ENCODE results near the gene CACNA2D2. TPM values are rescaled to one million over a fixed set of nuclear protein-coding genes. Genes with fewer than 3 reads are reported as not detected.

Gene CACNA2D2
- total and polyA plus RNA-seq, 7 donors = 0.14 to 1.6 (median 0.83) TPM

DNA sequence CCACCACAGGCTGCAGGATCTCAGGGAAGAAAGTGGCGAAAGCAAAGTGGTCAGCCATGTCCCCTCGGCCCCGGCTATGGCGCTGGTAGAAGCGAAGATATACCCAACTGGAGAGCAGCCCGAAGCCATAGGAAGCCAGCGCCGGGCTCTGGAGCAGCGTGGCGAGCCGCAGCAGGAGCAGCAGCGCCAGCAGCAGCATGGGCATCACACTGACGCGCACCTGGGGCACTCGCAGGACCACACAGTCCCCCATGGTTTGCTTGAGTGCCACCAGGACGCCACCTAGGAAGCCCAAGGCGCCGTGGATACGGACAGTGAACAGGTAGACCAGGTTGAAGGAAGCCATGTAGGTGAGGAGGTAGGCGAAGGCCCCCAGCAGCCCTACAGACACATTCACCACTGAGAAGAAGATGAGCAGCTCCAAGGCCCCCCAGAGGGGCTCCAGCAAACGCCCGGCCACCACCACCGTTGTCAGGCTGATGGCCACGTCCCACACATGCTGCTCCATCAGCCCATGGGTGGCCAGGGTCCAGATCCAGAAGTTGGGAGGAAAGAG lies 145.0 kb downstream of the CACNA2D2 start:
- TF ChIP-seq, protein P1, sequence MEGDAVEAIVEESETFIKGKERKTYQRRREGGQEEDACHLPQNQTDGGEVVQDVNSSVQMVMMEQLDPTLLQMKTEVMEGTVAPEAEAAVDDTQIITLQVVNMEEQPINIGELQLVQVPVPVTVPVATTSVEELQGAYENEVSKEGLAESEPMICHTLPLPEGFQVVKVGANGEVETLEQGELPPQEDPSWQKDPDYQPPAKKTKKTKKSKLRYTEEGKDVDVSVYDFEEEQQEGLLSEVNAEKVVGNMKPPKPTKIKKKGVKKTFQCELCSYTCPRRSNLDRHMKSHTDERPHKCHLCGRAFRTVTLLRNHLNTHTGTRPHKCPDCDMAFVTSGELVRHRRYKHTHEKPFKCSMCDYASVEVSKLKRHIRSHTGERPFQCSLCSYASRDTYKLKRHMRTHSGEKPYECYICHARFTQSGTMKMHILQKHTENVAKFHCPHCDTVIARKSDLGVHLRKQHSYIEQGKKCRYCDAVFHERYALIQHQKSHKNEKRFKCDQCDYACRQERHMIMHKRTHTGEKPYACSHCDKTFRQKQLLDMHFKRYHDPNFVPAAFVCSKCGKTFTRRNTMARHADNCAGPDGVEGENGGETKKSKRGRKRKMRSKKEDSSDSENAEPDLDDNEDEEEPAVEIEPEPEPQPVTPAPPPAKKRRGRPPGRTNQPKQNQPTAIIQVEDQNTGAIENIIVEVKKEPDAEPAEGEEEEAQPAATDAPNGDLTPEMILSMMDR (IDR thresholded peaks at IDR 0.05) = no peak
- H3K4me1 ChIP-seq = peaks cover 44% of the 10 kb centered on the region
- WGBS, 3 donors = 39 to 45% (median 41%) methylated on average over 23 to 24 of the region's 24 CpGs

DNA sequence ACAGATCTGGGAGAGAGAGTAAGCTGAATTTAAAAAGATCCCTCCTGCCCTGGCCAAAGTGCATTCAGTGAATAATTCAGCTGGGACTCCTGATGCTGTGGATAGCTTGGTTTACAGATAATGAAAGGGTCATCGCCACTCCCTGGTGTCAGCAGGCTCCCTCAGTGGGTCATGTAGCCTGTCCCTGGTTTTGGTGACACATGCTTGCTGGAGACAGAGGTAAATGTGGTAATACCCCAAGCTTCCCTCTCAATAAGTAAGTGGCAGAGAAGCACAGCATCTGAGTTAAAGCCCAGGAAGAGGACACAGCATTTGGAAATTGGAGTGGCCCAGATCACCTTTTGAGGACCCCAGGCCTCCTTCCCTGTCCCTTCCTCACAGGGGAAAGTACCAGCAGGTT lies 146.0 kb downstream of the CACNA2D2 start:
- peak overlapping the region; percentile 95 for H3K27ac ChIP-seq
- intact Hi-C loops (cut with DNase I) = no loop called here
- peaks cover 46% of the 10 kb centered on the region for H3K4me1 ChIP-seq
- H3K9me3 ChIP-seq = no peaks in the 10 kb centered on the region
- peaks cover 5 to 47% of the 10 kb centered on the region in 2 donors for H3K36me3 ChIP-seq (ENCODE audit: insufficient read depth in 1 of 2, low read depth in 1 of 2)
- TF ChIP-seq, protein P1 (IDR thresholded peaks at IDR 0.05) = no peak
- peak overlapping the region; percentile 82 for H3K4me3 ChIP-seq
- 41 to 90% (median 53%) methylated on average over 1 of the region's 1 CpG for WGBS, 3 donors
- DNase-seq (no peak), ATAC-seq (no peak)
- H3K27me3 ChIP-seq (ENCODE audit: insufficient read depth in 3 of 3, low read length in 2 of 3) = no peaks in the 10 kb centered on the region

More for the DNA sequence above, 145.0 kb downstream of the CACNA2D2 start:
- H3K9me3 ChIP-seq = no peaks in the 10 kb centered on the region
- intact Hi-C loops (cut with DNase I) = no loop called here
- H3K36me3 ChIP-seq (ENCODE audit: insufficient read depth in 1 of 2, low read depth in 1 of 2) = peaks cover 4 to 38% of the 10 kb centered on the region in 2 donors
- peak overlapping the region; percentile 82 for H3K4me3 ChIP-seq
- no peak for ATAC-seq
- peak overlapping the region; percentile 95 for H3K27ac ChIP-seq
- DNase-seq = no peak
- no peaks in the 10 kb centered on the region for H3K27me3 ChIP-seq (ENCODE audit: insufficient read depth in 3 of 3, low read length in 2 of 3)

DNA sequence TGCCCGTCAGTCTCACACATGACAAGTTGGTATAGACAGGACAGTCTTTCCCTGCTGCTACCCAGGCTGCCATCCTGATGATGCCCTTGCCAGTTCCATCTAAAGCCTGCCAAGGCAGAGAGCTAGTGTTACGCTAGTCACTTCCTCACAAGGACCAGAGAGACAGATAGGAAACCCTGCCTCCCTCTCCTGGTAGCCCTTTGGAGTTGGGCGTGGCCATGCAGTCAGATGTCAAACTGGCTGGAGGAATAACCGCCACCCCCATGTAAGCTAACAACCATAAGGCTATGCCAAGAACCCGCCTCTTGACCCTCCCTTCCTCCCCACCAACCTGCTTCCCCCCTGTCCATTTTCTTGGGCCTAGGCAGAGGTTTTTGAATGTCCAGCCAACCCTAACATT lies 146.9 kb downstream of the CACNA2D2 start:
- WGBS, 3 donors = 13 to 31% (median 18%) methylated on average over 5 of the region's 5 CpGs
- no peaks in the 10 kb centered on the region for H3K27me3 ChIP-seq (ENCODE audit: insufficient read depth in 3 of 3, low read length in 2 of 3)
- peaks cover 50% of the 10 kb centered on the region for H3K4me1 ChIP-seq
- H3K36me3 ChIP-seq (ENCODE audit: insufficient read depth in 1 of 2, low read depth in 1 of 2) = peaks cover 5 to 47% of the 10 kb centered on the region in 2 donors
- intact Hi-C loops (cut with DNase I) = no loop called here
- DNase-seq (peak in 1 of 2 donors; percentile 67), ATAC-seq (peak in 3 of 4 donors; percentile 21 to 44 (median 39))
- H3K4me3 ChIP-seq = peak overlapping the region; percentile 82
- TF ChIP-seq, protein P1 (IDR thresholded peaks at IDR 0.05) = no peak
- no peaks in the 10 kb centered on the region for H3K9me3 ChIP-seq
- H3K27ac ChIP-seq = peak overlapping the region; percentile 95

DNA sequence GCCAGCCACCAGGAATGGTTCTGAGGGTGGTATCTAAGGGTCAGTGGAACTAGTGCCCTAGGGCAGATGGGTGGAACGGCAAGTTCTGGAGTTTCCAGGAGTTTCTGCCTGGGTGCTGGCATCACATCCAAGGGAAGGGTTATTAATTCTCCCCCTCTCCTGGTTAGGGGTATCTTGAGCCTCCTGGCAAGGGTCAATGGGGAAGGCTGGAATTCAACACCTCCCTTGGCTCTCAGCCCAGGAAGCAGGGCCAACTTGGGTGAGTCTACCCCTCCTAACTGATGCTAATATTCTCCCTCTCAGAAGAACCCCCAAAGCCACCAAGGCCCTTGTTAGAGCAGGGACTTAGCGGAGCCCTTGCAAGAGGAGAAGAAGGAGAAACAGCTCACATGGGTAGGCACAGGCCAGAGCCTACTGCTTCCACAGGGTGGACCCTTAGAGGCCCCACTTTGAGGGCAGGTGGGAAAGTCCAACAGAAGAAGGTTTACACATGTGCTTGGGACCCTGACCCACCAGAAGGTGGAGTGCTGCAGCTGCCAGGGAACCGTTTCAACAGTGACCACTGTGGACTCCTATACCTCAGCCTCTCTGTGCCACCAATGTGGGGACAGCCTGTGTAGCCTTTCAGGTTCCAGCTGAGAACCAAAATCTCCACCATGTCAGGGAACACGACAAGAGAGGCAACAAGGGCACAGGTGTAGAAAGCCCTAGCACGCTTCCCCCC lies 147.4 kb downstream of the CACNA2D2 start:
- WGBS, 3 donors = 33 to 48% (median 36%) methylated on average over 5 of the region's 5 CpGs
- Histone ChIP-seq H3K36me3 (ENCODE audit: insufficient read depth in 1 of 2, low read depth in 1 of 2) (peaks cover 5 to 47% of the 10 kb centered on the region in 2 donors), H3K9me3 (no peaks in the 10 kb centered on the region), H3K27ac (peak overlapping the region; percentile 95), H3K4me1 (peaks cover 55% of the 10 kb centered on the region), H3K27me3 (ENCODE audit: insufficient read depth in 3 of 3, low read length in 2 of 3) (no peaks in the 10 kb centered on the region), H3K4me3 (peak overlapping the region; percentile 82)
- intact Hi-C loops (cut with DNase I) = no loop called here
- ATAC-seq = no peak
- DNase-seq = no peak
- TF ChIP-seq, protein P1 (IDR thresholded peaks at IDR 0.05) = no peak

Measured in psoas muscle (tissue), 8 donors.